ENCODE measurements around the gene KRTAP1-4. TPM values are rescaled to one million over a fixed set of nuclear protein-coding genes. Genes with fewer than 3 reads are reported as not detected.

Gene KRTAP1-4, protein sequence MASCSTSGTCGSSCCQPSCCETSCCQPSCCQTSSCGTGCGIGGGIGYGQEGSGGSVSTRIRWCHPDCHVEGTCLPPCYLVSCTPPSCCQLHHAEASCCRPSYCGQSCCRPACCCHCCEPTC
- total RNA-seq (2014; rRNA removed; shearing (Covaris generic)) (not detected in 2 replicates), total RNA-seq (2022) (not detected in 2 replicates), Bru-seq, nascent RNA (not detected), BruChase-seq, experiment 1, labeled RNA remaining after a 6-hour chase (not detected), BruChase-seq, experiment 2, labeled RNA remaining after a 2-hour chase (not detected)
- long read RNA-seq = 0 reads

- intact Hi-C loops (cut with micrococcal nuclease; ENCODE audit: unreplicated experiment) = no loop called here
- ChIA-PET CTCF (ENCODE audit: unreplicated experiment) (no interaction called here), POLR2A (no interaction called here)
- no peak within 1 kb of the TSS for H3K4me3 ChIP-seq (ENCODE audit: low read depth, low read length, poor library complexity, severe bottlenecking)
- H4K20me1 ChIP-seq (ENCODE audit: insufficient read depth, low read length) = no peaks in the 10 kb centered on the region
- H3K4me2 ChIP-seq (ENCODE audit: low read length) = no peak within 1 kb of the TSS
- no peak for TF ChIP-seq EZH2phosphoT487 (IDR thresholded peaks at IDR 0.05; ENCODE audit: borderline replicate concordance, low read depth, low read length)
- no peak for TF ChIP-seq CTCF (conservative IDR thresholded peaks at IDR 0.05; ENCODE audit: low read length)
- DNase-seq (ENCODE audit: low spot score) = no peak
- no peaks in the 10 kb centered on the region for H3K4me1 ChIP-seq (ENCODE audit: insufficient read depth, low read length, poor library complexity, severe bottlenecking)
- no TSS peak for BruUV-seq (replicated peaks)
- H3K9me3 ChIP-seq (ENCODE audit: low read length) = no peaks in the 10 kb centered on the region
- H2AFZ ChIP-seq (ENCODE audit: low read length) = no peak within 1 kb of the TSS
- H3K79me2 ChIP-seq (ENCODE audit: insufficient read depth, low read depth, low read length) = no peaks in the 10 kb centered on the region
- no peaks in the 10 kb centered on the region for H3K9me2 ChIP-seq (ENCODE audit: insufficient read depth, low read length)
- no peaks in the 10 kb centered on the region for H3K36me3 ChIP-seq (ENCODE audit: insufficient read depth, low read length)
- H3K27ac ChIP-seq (ENCODE audit: low read depth, low read length, poor library complexity, severe bottlenecking) = no peak within 1 kb of the TSS
Observed at GRCh38 chr17:41029633-41030245, at the start of gene KRTAP1-4. Gene KRTAP1-4 (minus strand): TSS chr17:41030195. CDS start chr17:41030078, 117 bp downstream.

GRCh38 chr17:41076788-41077187 lies 46.8 kb upstream of the KRTAP1-4 start:
- POLR2A ChIA-PET = no interaction called here
- H4K20me1 ChIP-seq (ENCODE audit: insufficient read depth, low read length) = no peaks in the 10 kb centered on the region
- H3K9me2 ChIP-seq (ENCODE audit: insufficient read depth, low read length) = no peaks in the 10 kb centered on the region
- BruUV-seq (replicated peaks) = no TSS peak
- H3K4me2 ChIP-seq (ENCODE audit: low read length) = no peak overlapping the region
- H3K9me3 ChIP-seq (ENCODE audit: low read length) = no peaks in the 10 kb centered on the region
- CTCF ChIA-PET (ENCODE audit: unreplicated experiment) = no interaction called here
- H2AFZ ChIP-seq (ENCODE audit: low read length) = no peak overlapping the region
- no peak for DNase-seq (ENCODE audit: low spot score)
- H3K36me3 ChIP-seq (ENCODE audit: insufficient read depth, low read length) = no peaks in the 10 kb centered on the region
- intact Hi-C loops (cut with micrococcal nuclease; ENCODE audit: unreplicated experiment) = no loop called here
- H3K4me1 ChIP-seq (ENCODE audit: insufficient read depth, low read length, poor library complexity, severe bottlenecking) = no peaks in the 10 kb centered on the region
- no peaks in the 10 kb centered on the region for H3K79me2 ChIP-seq (ENCODE audit: insufficient read depth, low read depth, low read length)
- TF ChIP-seq CTCF (conservative IDR thresholded peaks at IDR 0.05; ENCODE audit: low read length) = no peak
- no peak for TF ChIP-seq EZH2phosphoT487 (IDR thresholded peaks at IDR 0.05; ENCODE audit: borderline replicate concordance, low read depth, low read length)
- H3K27ac ChIP-seq (ENCODE audit: low read depth, low read length, poor library complexity, severe bottlenecking) = no peak overlapping the region
- no peak overlapping the region for H3K4me3 ChIP-seq (ENCODE audit: low read depth, low read length, poor library complexity, severe bottlenecking)

- Histone ChIP-seq H3K4me2 (ENCODE audit: low read length) (no peak overlapping the region), H3K9me2 (ENCODE audit: insufficient read depth, low read length) (no peaks in the 10 kb centered on the region), H3K27ac (ENCODE audit: low read depth, low read length, poor library complexity, severe bottlenecking) (no peak overlapping the region), H2AFZ (ENCODE audit: low read length) (no peak overlapping the region), H3K9me3 (ENCODE audit: low read length) (no peaks in the 10 kb centered on the region), H3K4me1 (ENCODE audit: insufficient read depth, low read length, poor library complexity, severe bottlenecking) (no peaks in the 10 kb centered on the region), H3K4me3 (ENCODE audit: low read depth, low read length, poor library complexity, severe bottlenecking) (no peak overlapping the region), H4K20me1 (ENCODE audit: insufficient read depth, low read length) (no peaks in the 10 kb centered on the region), H3K36me3 (ENCODE audit: insufficient read depth, low read length) (no peaks in the 10 kb centered on the region), H3K79me2 (ENCODE audit: insufficient read depth, low read depth, low read length) (no peaks in the 10 kb centered on the region)
- TF ChIP-seq EZH2phosphoT487 (IDR thresholded peaks at IDR 0.05; ENCODE audit: borderline replicate concordance, low read depth, low read length) = no peak
- TF ChIP-seq CTCF (conservative IDR thresholded peaks at IDR 0.05; ENCODE audit: low read length) = no peak
- DNase-seq (ENCODE audit: low spot score) = no peak
- no TSS peak for BruUV-seq (replicated peaks)
- intact Hi-C loops (cut with micrococcal nuclease; ENCODE audit: unreplicated experiment) = no loop called here
- CTCF ChIA-PET (ENCODE audit: unreplicated experiment) = no interaction called here
- POLR2A ChIA-PET = no interaction called here
Observed at GRCh38 chr17:41073676-41074075, 43.7 kb upstream of the KRTAP1-4 start.

Measured in OCI-LY7 (cell line).